ENCODE data around the gene IFNL1. TPM values are rescaled to one million over a fixed set of nuclear protein-coding genes. Genes with fewer than 3 reads are reported as not detected.

IFNL1 gene
- total and polyA plus RNA-seq, 2 donors (not counting 3 experiments of a cell fraction or from before 2014, with no cell fraction given) = not detected

- Histone ChIP-seq H3K9ac (replicated peaks; ENCODE audit: extremely low read depth, insufficient read depth, low read length) (no peak overlapping the region), H3K9me3 (replicated peaks; ENCODE audit: control insufficient read depth, insufficient read depth, low read length) (no peaks in the 10 kb centered on the region), H3K36me3 (ENCODE audit: control insufficient read depth in 2 of 2, extremely low read depth in 1 of 2, insufficient read depth in 2 of 2, low read length in 2 of 2) (no peaks in the 10 kb centered on the region), H3K27ac (ENCODE audit: insufficient read depth, low read depth, low read length) (no peak overlapping the region), H4K20me1 (replicated peaks; ENCODE audit: control insufficient read depth, extremely low read depth, insufficient read depth, low read length) (no peaks in the 10 kb centered on the region), H3K27me3 (ENCODE audit: control insufficient read depth in 2 of 2, insufficient read depth in 2 of 2, low read length in 2 of 2) (peaks cover 32 to 42% of the 10 kb centered on the region in 2 experiments), H3K4me2 (ENCODE audit: insufficient read depth, low read length) (no peak overlapping the region), H2AFZ (ENCODE audit: low read depth, low read length) (no peak overlapping the region), H3K79me2 (ENCODE audit: control insufficient read depth, insufficient read depth, low read length) (no peaks in the 10 kb centered on the region), H3K4me3 (replicated peaks in 1 of 3; ENCODE audit: insufficient read depth in 1 of 3, low read depth in 1 of 3, low read length in 3 of 3) (no peak overlapping the region), H3K9me1 (replicated peaks; ENCODE audit: control insufficient read depth, extremely low read depth, insufficient read depth, low read length) (no peaks in the 10 kb centered on the region), H3K4me1 (ENCODE audit: control insufficient read depth, extremely low read depth, insufficient read depth, low read length) (no peaks in the 10 kb centered on the region)
- no TSS peak for BruUV-seq (replicated peaks)
- no peak for DNase-seq (ENCODE audit: low read depth, low spot score)
- ChIA-PET POLR2A (no interaction called here), CTCF (interaction anchor here (1.0 kb wide), 1 partner anchor 9 kb away, joined by 3 read pairs; no protein-coding TSS in a partner anchor)
- TF ChIP-seq POLR2A (IDR thresholded peaks at IDR 0.05; ENCODE audit: low read depth, low read length) = no peak
- no peak for TF ChIP-seq POLR2AphosphoS5 (IDR thresholded peaks at IDR 0.05; ENCODE audit: insufficient read depth, low read depth, low read length)
- TF ChIP-seq GATA2 (IDR thresholded peaks at IDR 0.05; ENCODE audit: insufficient read depth, insufficient read length, low read depth, low read length) = no peak
- TF ChIP-seq, protein P1, sequence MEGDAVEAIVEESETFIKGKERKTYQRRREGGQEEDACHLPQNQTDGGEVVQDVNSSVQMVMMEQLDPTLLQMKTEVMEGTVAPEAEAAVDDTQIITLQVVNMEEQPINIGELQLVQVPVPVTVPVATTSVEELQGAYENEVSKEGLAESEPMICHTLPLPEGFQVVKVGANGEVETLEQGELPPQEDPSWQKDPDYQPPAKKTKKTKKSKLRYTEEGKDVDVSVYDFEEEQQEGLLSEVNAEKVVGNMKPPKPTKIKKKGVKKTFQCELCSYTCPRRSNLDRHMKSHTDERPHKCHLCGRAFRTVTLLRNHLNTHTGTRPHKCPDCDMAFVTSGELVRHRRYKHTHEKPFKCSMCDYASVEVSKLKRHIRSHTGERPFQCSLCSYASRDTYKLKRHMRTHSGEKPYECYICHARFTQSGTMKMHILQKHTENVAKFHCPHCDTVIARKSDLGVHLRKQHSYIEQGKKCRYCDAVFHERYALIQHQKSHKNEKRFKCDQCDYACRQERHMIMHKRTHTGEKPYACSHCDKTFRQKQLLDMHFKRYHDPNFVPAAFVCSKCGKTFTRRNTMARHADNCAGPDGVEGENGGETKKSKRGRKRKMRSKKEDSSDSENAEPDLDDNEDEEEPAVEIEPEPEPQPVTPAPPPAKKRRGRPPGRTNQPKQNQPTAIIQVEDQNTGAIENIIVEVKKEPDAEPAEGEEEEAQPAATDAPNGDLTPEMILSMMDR (IDR thresholded peaks at IDR 0.05; ENCODE audit: extremely low read depth in 1 of 2, insufficient read depth in 1 of 2, low read depth in 1 of 2, low read length in 2 of 2) = no peak
- TF ChIP-seq MAX (IDR thresholded peaks at IDR 0.05; ENCODE audit: insufficient read depth, insufficient read length) = no peak
- no peak for TF ChIP-seq FOS (IDR thresholded peaks at IDR 0.05; ENCODE audit: borderline replicate concordance, insufficient read depth, low read length)
- TF ChIP-seq EZH2 (IDR thresholded peaks at IDR 0.05; ENCODE audit: borderline replicate concordance, low read depth, low read length, severe bottlenecking) = no peak
- no peak for TF ChIP-seq MYC (IDR thresholded peaks at IDR 0.05; ENCODE audit: low read depth, low read length)
- TF ChIP-seq JUN (IDR thresholded peaks at IDR 0.05; ENCODE audit: borderline replicate concordance, insufficient read depth, insufficient read length, low read depth) = no peak
- intact Hi-C loops (cut with micrococcal nuclease) (no loop called here), dilution Hi-C loops (cut with MboI; ENCODE audit: extremely low pct_ligation_motif_present, low sequenced_read_pairs) (no loop called here)
- FAIRE-seq = no peak
Observed at GRCh38 chr19:39263912-39264305, 32.3 kb upstream of the IFNL1 start.

Measured in endothelial cell of umbilical vein (primary cell).